Smooth muscle cell of trachea (primary cell): ENCODE measurements around the gene GOLGA6L6. TPM values are rescaled to one million over a fixed set of nuclear protein-coding genes. Genes with fewer than 3 reads are reported as not detected.

Experiments
- total RNA-seq: library from RNA; depleted of rRNA; stranded (reverse); fragments of >200 nt; gene quantifications from 2 replicates; pipeline ENCODE4 v1.2.1, GENCODE V29; 2014

The GOLGA6L6 gene, protein sequence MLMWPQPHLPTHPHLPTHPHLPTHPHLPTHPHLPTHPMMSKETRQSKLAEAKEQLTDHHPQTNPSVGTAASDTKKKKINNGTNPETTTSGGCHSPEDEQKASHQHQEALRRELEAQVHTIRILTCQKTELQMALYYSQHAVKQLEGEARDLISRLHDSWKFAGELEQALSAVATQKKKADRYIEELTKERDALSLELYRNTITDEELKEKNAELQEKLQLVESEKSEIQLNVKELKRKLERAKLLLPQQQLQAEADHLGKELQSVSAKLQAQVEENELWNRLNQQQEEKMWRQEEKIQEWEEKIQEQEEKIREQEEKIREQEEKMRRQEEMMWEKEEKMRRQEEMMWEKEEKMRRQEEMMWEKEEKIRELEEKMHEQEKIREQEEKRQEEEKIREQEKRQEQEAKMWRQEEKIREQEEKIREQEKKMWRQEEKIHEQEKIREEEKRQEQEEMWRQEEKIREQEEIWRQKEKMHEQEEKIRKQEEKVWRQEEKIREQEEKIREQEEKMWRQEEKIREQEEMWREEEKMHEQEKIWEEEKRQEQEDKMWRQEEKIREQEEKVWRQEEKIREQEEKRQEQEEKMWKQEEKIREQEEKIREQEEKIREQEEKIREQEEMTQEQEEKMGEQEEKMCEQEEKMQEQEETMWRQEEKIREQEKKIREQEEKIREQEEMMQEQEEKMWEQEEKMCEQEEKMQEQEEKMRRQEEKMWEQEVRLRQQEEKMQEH
- total RNA-seq, result not detected in 2 replicates

GRCh38 chr15:20541700-20542099 lies at the start of gene GOLGA6L6:
Gene GOLGA6L6 (minus strand): TSS chr15:20541800. CDS start chr15:20541709, 91 bp downstream.

